Measurements from ENCODE around the gene DAB1.

DAB1 gene

DNA sequence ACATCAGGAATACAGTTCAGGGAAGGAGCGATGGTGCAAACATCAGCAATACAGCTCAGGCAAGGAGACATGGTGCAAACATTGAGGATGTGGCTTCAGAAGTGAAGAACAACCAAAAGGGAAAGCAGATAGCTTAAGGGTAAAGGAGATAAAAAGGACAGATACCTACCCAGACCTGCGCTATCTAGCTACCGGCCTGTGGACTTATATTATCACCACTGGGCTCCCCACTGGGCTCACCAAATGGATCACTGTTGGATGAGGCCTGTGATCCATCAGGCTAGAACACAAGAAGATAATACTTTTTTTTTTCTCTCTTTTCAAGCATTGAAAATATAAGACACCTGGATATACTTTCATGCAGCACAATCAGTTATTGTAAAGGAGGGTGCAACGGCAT, 413.3 kb downstream of the DAB1 start:
- DNase-seq, result no peak

DNA sequence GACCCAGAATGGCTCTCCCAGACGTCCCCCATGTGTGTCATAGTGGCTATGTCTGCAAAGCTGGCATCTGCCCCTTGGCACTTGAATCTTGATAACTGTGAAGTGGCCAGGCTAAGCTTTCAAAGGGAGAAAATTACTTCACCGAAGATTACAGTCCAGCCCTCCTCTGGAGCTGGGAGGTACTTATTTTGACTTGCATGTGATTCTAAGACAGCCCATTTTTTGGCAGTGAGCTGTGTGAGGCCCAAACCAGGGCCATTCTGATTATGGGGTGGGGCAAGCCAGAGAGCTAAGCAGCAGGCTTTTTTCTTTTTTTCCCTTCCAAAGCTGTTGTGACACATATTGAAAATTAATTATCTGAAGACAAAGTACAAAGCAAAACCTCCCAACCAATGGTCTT, 415.9 kb downstream of the DAB1 start:
- DNase-seq, result no peak

DNA sequence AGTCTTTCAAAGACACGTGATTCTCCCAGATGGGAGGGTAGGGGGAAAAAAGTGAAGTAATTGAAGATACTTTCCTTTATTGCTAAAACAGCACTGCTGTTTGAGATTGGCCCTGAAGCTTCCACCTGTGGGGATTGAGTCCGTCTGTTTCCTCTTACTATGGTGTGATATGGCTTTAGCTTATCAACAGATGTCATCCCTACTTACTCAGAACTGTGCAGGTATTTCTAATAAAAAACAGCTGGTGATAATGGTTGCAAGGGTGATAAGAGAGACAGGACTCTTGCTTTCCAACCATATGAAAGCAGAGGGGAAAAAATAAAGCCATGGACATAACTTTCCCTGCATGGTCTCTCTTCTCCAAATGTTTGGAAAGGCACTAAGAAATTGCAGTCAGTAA, 416.4 kb downstream of the DAB1 start:
- no peak for DNase-seq

DNA sequence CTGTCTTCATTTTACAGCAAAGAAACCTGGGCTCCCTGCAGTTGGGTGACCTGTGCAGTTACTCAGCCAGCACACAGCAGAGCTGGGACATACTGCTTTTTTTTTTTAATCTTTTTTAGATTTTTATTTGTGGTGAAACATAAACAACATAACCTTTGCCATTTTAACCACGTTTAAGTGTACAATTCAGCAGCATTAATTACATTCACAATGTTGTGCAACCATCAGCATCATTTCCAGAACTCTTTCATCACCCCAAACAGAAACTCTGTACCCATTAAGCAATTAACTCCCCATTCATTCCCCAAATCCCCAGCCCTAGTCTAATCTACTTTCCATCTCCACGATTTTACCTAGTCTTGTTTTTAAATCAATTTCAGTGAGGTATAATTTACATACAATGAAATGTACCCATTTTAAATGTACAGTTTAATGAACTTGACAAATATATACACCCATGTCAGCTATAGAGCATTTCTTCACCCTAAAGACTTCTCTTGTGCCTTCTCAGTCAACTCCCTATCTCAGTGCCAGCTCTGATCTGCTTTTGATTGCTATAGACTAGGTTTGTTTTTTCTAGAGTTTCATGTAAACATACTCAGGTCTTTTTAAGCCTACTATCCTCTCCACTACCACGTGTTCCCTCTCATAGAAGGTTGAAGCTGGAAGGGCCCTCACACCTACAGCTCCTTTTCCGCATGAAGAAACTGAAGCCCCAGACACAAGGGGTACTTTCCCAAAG, 420.3 kb downstream of the DAB1 start:
- no peak for DNase-seq

DNA sequence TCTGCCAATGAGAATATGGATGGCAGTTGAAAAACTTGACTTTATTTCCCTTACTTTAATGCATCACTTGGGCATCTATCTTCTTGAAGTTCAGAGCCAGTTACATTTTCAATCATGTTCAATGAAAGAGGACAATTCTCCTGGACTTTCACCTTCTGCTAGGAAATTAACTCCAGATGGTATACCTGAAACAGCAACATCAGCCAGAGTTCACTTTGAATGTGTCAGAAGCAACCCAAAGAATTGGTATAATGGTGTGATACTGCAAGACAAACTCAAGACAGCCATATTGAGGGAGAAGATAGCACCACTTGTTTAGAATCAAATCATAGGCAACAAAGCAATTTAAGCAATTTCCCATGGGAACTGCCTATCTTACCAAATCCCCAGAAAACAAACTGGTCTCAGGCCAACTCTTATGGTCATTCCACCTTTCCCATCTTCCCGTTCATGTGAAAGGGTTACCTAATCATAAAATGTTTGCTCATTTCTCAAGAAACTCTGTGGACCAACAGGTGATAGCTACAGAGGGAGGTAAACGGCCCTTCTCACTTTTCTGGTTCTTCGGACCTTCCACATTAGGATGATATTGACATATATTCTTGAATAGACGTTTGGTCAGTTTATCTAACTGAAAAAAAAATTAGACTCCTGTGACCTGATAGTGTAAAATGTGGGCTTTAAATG, 428.3 kb downstream of the DAB1 start:
- DNase-seq, result no peak

DNA sequence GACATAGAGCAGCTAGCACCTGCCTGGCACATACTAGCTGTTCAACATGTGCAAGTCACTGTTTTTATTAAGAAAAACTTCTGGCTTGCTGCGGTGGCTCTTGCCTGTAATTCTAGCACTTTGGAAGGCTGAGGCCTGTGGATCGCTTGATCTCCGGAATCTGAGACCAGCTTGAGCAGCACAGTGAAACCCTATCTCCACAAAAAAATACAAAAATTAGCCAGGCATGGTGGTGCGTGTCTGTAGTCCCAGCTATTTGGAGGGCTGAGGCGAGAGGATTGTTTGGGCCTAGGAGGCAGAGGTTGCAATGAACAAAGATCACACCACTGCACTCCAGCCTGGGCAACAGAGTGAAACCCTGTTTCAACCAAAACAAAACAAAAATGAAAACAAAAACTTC, 430.4 kb downstream of the DAB1 start:
- DNase-seq, result no peak

GRCh38 chr1:56992318-56993125, 431.3 kb downstream of the DAB1 start:
- DNase-seq, result no peak

DNA sequence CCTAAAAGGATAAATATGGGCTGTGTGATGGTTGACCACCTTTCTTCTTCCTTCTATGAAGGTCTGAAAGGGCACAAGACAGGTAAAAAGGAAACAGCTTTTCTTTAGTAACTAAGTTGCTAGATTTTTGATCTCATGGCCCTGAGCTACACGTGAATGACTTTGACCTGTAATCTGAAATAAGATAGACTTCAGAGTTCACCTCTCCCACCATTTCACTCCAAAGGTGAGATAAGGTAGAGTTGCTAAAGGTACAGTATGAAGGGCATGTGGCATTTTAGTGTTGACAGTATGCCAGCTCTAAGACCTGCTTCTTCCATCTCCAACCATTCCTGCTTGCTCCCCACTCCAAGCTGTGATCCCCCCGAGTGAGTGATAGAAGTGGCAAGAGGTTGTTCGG, 432.3 kb downstream of the DAB1 start:
- DNase-seq, result no peak

DNA sequence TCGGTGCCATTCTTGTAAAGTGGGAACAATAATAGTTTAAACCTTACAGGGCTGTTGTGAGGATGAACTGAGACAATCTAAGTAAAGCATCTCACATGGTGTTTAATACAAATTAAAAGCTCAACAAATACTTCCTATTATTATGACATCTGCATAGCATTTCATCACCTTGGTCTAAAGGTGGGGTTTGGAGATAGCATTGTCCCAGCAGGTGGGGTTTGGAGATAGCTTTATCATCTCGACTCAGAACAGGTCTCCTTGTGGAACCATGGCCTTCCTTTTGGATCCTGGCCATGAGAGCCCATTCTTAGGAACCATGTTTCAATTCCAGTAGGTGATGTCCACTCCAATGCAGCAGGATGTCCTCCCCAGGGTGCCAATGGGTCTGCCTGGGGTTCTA, 437.5 kb downstream of the DAB1 start:
- DNase-seq, result no peak

- DNase-seq, result no peak
These were observed 438.0 kb downstream of the DAB1 start for GRCh38 chr1:56985857-56986256.

DNA sequence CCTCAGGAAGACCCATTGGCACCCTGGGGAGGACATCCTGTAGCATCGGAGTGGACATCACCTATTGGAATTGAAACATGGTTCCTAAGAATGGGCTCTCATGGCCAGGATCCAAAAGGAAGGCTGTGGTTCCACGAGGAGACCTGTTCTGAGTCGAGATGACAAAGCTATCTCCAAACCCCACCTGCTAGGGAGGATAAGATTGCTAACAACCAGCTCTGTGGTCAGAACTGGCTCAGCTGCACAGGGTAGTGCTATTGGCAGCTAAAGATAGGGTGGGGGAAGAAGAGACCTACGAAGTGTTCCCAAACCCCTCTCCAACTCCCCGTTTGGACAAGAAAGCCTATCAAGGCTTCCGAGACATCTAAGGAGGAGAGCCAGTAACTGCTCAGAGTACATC, 440.4 kb downstream of the DAB1 start:
- DNase-seq, result no peak

DNA sequence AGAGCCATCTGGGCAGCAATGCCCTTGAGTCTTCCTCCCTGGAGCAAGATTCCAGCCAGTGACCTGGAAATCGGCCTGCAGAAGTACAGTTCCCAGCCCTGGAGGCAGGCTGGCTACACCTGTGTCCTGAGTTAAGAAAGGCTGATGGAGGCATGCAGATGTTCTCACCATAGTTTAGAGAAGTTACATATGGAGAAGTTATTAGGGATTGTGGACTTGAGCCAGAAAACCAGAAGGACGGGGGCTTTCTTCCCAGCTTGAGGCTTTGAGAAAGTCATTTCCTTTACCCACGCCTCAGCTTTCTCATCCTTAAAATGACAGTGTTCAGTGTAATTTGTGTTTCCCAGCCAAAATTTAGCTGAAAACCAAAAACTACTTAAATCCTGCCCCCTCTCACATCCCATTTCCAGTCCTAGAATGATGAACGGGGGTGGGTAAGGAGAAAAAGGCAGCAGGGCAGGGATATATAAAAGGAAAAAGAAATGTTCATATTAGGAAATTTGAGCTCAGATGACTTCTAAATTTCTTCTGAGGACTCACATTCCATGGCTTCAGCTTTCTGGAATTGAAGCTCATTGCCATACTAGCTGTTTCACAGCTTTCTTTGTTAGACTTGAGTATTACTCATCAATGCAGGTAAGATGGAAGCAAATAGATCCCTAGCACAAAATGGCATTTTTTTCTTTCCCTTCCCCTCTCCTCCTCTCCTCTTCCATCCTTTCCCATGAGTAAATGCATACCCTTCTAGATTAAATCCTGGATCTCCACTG, 443.7 kb downstream of the DAB1 start:
- no peak for DNase-seq

GRCh38 chr1:56978819-56979218, 445.0 kb downstream of the DAB1 start:
- no peak for DNase-seq

- no peak for DNase-seq
These were observed 445.9 kb downstream of the DAB1 start for GRCh38 chr1:56977910-56978309.

GRCh38 chr1:56975446-56975845, 448.4 kb downstream of the DAB1 start:
- DNase-seq, result no peak

- DNase-seq, result no peak
These were observed 449.7 kb downstream of the DAB1 start for GRCh38 chr1:56973923-56974742.

DNA sequence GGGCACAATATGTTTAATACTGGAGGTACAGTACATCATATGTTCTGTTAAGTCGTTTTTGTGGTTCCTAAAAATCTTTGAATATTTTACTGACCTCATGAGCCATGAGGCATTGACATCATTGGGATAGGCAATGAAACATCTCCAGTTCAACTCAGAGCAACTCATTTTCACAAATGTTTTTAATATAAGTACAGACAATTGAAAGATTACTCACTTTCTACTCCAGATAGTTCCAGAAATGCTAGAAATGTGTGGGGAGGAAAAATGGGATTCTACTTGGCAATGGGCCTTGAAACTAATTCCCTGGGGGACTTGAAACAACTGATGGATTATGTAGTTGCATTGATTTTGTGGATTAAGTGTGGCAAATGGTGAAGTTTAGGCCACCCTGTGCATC, 450.9 kb downstream of the DAB1 start:
- no peak for DNase-seq

GRCh38 chr1:56970280-56970679, 453.6 kb downstream of the DAB1 start:
- no peak for DNase-seq

GRCh38 chr1:56968878-56969495, 454.9 kb downstream of the DAB1 start:
- DNase-seq, result no peak

GRCh38 chr1:56967900-56968832, 455.7 kb downstream of the DAB1 start:
- no peak for DNase-seq

DNA sequence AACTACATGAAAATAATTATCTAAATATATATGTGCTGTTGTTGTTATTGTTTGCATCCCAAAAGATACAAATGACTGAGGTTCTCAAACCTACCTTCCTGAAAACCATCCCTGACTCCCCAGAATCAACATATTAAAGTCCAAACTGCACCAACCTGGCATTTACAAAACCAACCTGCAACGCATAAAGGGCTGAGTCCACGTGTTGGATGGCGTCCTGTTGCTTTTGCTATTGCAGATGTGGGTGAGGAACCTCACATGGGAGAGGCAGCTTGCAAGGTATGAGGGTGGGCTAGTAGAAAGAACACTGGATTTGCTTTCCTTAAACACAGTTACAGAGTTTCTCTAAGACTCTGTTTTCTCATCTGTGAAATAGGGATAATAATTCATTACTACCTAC, 456.5 kb downstream of the DAB1 start:
- no peak for DNase-seq
